ENCODE data around the gene ARL4C. TPM values are rescaled to one million over a fixed set of nuclear protein-coding genes. Genes with fewer than 3 reads are reported as not detected.

The ARL4C gene
- total and polyA plus RNA-seq, 2 of the 8 experiments (the other 6 are each of a cell fraction or from before 2014, with no cell fraction given): 7.0 to 16.9 TPM

DNA sequence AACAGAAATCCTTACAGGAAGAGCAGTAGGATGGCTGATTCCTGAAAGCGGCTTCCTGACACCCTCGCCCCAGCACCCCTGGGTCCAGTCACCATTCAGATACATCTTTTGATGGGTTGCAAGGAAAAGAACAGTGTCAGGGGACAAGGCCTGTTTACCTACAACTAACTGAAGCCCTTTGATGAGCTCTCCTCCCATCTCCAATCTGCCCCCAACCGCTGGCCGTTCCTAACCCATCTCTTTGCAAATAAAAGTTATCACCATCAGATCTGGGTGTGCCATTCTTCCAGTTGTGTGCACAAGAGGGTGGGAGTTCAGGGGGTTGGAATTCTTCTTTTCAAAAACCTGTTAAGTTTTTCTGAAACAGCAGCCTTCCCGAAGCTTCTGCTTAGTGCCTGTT is 48.9 kb downstream of the ARL4C start (continued):
- TF ChIP-seq EP300 (IDR thresholded peaks at IDR 0.05; ENCODE audit: borderline replicate concordance in 1 of 2, low read depth in 2 of 2, low read length in 2 of 2): no peak
- TF ChIP-seq FOSL1 (IDR thresholded peaks at IDR 0.05; ENCODE audit: insufficient read depth, low read depth, low read length): no peak
- no peak for TF ChIP-seq CEBPB (IDR thresholded peaks at IDR 0.05; ENCODE audit: low read depth, low read length)
- no peak for TF ChIP-seq KDM5A (IDR thresholded peaks at IDR 0.05; ENCODE audit: low read length)
- no peak for TF ChIP-seq ZNF274 (IDR thresholded peaks at IDR 0.05; ENCODE audit: borderline replicate concordance, extremely low read depth, low read length)
- TF ChIP-seq PHF8 (conservative IDR thresholded peaks at IDR 0.05; ENCODE audit: low read depth, low read length): no peak
- no peak for TF ChIP-seq SIN3A (conservative IDR thresholded peaks at IDR 0.05 in 1 of 2, IDR thresholded peaks at IDR 0.05 in 1 of 2; ENCODE audit: low read depth in 1 of 2, low read length in 2 of 2)
